GM20000 (cell line): ENCODE data around the gene SULT2A1.

Experiments used
- DNase-seq: peaks from one replicate; pipeline ENCODE4 v3.0.0; 2012; ENCODE audit warnings: low spot score
- TF ChIP-seq, protein P1 (sequence below): IDR thresholded peaks from 2 replicates; pipeline ENCODE4 v1.5.1; 2012; ENCODE audit warnings: mild to moderate bottlenecking, control low read depth; ENCODE audit errors: extremely low read depth, missing control alignments

Gene SULT2A1

DNA sequence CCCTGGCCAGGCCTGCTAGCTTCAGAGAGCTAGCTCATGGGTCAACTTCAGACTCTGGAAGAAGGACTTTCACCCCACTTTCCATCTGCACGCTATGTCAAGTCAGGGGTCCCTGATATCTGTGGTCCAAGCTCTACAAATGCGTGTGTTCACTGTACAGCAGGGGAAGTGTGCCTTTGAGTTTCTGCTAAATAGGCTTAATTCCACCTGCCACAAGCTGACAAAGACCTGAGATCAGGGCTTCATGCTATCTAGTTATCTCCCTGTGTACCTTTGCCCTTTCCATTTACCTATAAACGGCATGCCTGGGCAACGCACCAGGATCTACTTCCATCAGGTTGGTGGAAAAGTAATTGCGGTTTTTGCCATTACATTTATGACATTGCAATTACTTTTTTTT is 10.7 kb upstream of the SULT2A1 start:
- no peak for DNase-seq
- TF ChIP-seq, protein P1, sequence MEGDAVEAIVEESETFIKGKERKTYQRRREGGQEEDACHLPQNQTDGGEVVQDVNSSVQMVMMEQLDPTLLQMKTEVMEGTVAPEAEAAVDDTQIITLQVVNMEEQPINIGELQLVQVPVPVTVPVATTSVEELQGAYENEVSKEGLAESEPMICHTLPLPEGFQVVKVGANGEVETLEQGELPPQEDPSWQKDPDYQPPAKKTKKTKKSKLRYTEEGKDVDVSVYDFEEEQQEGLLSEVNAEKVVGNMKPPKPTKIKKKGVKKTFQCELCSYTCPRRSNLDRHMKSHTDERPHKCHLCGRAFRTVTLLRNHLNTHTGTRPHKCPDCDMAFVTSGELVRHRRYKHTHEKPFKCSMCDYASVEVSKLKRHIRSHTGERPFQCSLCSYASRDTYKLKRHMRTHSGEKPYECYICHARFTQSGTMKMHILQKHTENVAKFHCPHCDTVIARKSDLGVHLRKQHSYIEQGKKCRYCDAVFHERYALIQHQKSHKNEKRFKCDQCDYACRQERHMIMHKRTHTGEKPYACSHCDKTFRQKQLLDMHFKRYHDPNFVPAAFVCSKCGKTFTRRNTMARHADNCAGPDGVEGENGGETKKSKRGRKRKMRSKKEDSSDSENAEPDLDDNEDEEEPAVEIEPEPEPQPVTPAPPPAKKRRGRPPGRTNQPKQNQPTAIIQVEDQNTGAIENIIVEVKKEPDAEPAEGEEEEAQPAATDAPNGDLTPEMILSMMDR, result no peak

DNA sequence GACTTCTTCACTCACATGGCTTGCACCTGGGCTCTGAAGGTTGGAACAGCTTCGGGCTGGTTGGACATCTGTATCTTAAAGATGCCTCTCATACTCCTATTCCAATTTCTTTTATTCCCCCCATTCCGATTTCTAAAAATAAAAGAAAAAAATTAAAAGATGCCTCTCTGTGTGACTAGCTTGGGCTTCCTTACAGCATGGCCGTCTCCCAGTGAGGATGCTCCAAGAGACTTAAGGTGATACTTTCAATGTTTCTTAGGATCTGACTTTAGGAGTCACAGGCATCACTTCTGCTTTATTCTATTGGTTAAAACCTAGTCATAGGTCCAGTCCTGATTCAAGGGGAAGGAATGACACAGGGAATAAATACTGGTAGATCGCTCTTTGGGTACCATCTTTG is 9.9 kb upstream of the SULT2A1 start:
- no peak for DNase-seq
- TF ChIP-seq, protein P1, result no peak

DNA sequence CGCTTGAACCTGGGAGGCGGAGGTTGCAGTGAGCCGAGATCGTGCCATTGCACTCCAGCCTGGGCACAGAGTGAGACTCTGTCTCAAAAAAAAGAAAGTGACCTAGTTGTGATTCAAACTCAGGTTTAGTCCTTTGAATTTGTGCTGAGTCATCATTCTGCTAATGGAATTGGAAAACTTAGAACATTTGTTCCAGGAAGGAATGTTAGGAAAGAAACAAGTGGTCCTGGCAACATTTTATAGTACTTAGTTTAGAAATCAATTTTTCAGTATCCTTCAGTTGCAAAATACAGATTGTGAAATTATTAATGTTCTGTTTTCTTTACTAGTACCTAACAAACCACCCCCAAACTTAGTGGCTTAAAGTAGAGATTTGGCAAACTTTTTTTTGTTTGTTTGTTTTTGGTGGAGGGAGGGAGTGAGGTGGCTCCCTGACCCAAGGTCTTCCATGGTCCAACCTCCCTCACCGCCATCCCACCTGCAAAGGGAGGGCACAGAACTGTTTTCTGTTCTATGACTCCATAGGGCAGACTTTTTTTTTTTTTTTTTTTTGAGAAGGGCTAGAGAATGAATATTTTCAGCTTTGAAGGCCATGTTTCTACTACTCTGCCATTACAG is 9.2 kb upstream of the SULT2A1 start:
- TF ChIP-seq, protein P1, result no peak
- no peak for DNase-seq

DNA sequence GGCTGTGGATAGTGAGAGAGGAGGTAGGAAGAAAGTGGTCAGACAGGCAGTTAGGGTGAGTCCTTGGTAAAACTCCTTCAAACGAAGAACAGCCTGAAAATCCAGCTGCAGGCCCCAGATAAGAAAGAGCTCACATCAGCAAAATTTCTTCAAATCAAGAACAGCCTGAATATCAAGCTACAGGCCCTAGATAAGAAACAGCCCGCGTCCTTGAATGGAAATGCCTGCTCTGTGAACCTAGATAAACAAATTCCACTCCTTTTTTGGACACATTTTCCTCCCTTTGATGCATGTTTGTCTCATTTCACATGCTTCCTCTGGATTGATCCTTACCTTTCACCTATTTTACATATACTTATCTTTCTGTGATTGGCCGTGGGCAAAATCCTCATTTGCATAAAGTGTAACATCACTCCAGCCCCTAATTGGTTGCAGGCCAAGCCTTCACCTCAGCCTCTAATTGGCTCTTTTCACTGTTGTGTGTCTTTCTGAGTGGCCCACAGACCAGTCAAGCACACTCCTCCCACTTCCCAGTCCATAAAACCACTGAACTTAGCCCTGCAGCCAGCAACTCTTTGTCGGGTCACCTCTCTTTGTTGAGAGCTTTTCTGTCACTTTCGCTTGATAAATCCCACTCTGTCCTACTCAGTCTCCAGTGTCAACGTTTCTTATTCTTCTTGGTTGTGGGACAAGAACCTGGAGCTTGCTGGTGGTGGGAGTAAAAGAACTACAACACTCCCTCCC is 6.0 kb upstream of the SULT2A1 start:
- TF ChIP-seq, protein P1, result no peak
- DNase-seq, result no peak

DNA sequence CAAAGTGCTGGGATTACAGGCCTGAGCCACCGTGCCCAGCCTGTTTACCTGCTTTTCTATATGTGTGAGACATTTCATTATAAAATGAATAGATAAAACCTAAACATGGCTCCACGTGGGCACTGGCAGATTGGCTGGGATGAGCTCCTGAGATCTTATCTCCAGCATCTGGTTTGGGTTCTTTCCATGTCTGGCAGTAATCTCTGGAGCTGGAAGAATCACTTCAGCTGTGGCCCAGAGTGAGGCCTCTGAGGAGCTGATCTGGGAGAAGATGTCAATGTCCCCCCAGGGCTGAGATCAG is 5.5 kb upstream of the SULT2A1 start:
- DNase-seq, result no peak
- TF ChIP-seq, protein P1, result no peak

DNA sequence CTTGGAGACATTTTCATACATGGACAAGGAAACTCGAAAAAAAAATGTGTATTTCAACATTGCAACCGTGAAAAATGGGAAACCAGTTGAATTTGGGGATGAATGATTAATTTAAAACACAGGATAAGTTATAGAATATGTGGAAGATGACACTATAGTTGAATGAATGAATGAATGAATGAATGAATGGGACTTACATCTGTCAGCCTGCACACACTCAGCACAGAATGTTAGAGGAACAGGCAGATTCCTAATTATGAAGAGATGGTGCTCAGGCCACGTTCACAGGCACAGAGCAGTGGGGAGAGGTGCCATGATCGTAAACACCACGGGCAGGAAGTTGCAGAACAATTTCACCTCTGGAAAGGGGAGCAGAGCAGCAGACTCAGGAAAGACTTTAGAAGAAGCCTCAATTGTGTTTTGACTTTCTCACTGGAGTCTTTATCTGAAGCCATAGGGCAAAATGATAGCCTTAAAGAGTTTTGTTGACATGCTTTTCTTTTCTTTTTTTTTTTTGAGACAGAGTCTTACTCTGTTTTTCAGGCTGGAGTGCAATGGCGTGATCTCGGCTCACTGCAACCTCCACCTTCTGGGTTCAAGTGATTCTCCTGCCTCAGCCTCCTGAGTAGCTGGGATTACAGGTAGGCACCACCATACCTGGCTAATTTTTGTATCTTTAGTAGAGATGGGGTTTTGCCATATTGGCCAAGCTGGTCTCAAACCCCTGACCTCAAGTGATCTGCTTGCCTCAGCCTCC is 4.9 kb upstream of the SULT2A1 start:
- DNase-seq, result no peak

More for the DNA sequence above, 4.9 kb upstream of the SULT2A1 start:
- TF ChIP-seq, protein P1, result no peak
